SK-N-SH treated with all-trans-retinoic acid at 6 μM for 48 hours (cell line): ENCODE measurements around the gene RNU7-1.
"Not testable (repeated sequence)": the region's sequence is repeated elsewhere in the genome, so short reads cannot be mapped to it uniquely, and the experiment has no call there.

Source experiments
- ATAC-seq: fragments of 200-7000 bp; cut with Tn5 transposase; 3 replicates; pipeline ENCODE4 v1.9.1; 2020; ENCODE audit warnings: mild to moderate bottlenecking, moderate library complexity
- ARNTL ChIP-seq: fragments of 450-650 bp; formaldehyde crosslinking; IDR thresholded peaks from 2 replicates; pipeline ENCODE4 v1.5.0; 2020; ENCODE audit warnings: low read depth, mild to moderate bottlenecking, moderate library complexity, borderline replicate concordance
- BACH2 ChIP-seq: fragments of 250-450 bp; sonication (Bioruptor Pico); IDR thresholded peaks from 2 replicates; pipeline ENCODE4 v1.9.0; 2021; ENCODE audit warnings: mild to moderate bottlenecking, borderline replicate concordance
- CREB5 ChIP-seq: fragments of 250-450 bp; sonication (Bioruptor Pico); IDR thresholded peaks from 2 replicates; pipeline ENCODE4 v1.5.1; 2020; ENCODE audit warnings: low read depth, mild to moderate bottlenecking, moderate library complexity
- CSDC2 ChIP-seq: fragments of 250-450 bp; sonication (Bioruptor Pico); IDR thresholded peaks from 2 replicates; pipeline ENCODE4 v1.5.0; 2020; ENCODE audit warnings: mild to moderate bottlenecking, moderate library complexity
- CSRNP3 ChIP-seq: fragments of 250-450 bp; sonication (Bioruptor Pico); IDR thresholded peaks from 2 replicates; pipeline ENCODE4 v1.5.1; 2021; ENCODE audit warnings: mild to moderate bottlenecking, moderate library complexity
- ESRRG ChIP-seq: fragments of 250-450 bp; sonication (Bioruptor Pico); IDR thresholded peaks from 2 replicates; pipeline ENCODE4 v1.6.1; 2021; ENCODE audit warnings: mild to moderate bottlenecking
- GLIS3 ChIP-seq: fragments of 250-450 bp; sonication (Bioruptor Pico); IDR thresholded peaks from 2 replicates; pipeline ENCODE4 v1.5.0; 2020; ENCODE audit warnings: mild to moderate bottlenecking, moderate library complexity
- ISL1 ChIP-seq: fragments of 250-450 bp; sonication (Bioruptor Pico); IDR thresholded peaks from 2 replicates; pipeline ENCODE4 v2.1.2; 2022; ENCODE audit warnings: mild to moderate bottlenecking, moderate library complexity
- OSR1 ChIP-seq: fragments of 250-450 bp; sonication (Bioruptor Pico); IDR thresholded peaks from 2 replicates; pipeline ENCODE4 v1.8.0; 2022; ENCODE audit warnings: moderate library complexity, mild to moderate bottlenecking, inconsistent platforms
- PATZ1 ChIP-seq: fragments of 250-450 bp; sonication (Bioruptor Pico); IDR thresholded peaks from 2 replicates; pipeline ENCODE4 v1.8.0; 2020; ENCODE audit warnings: mild to moderate bottlenecking, moderate library complexity, borderline replicate concordance
- POU6F1 ChIP-seq: fragments of 250-450 bp; sonication (Bioruptor Pico); IDR thresholded peaks from 2 replicates; pipeline ENCODE4 v1.8.0; 2021; ENCODE audit warnings: low read depth, mild to moderate bottlenecking, moderate library complexity, borderline replicate concordance
- PPARA ChIP-seq: fragments of 250-450 bp; sonication (Bioruptor Pico); IDR thresholded peaks from 2 replicates; pipeline ENCODE4 v1.5.0; 2020; ENCODE audit warnings: mild to moderate bottlenecking, borderline replicate concordance
- RARB ChIP-seq: fragments of 250-450 bp; sonication (Bioruptor Pico); IDR thresholded peaks from 2 replicates; pipeline ENCODE4 v1.8.0; 2021; ENCODE audit warnings: mild to moderate bottlenecking, moderate library complexity
- SNAI2 ChIP-seq: fragments of 250-450 bp; sonication (Bioruptor Pico); IDR thresholded peaks from 2 replicates; pipeline ENCODE4 v1.5.0; 2020; ENCODE audit warnings: mild to moderate bottlenecking, moderate library complexity
- TCF4 ChIP-seq: fragments of 250-450 bp; sonication (Bioruptor Pico); IDR thresholded peaks from 2 replicates; pipeline ENCODE4 v1.8.0; 2021; ENCODE audit warnings: mild to moderate bottlenecking, moderate library complexity, borderline replicate concordance
- TOX ChIP-seq: fragments of 250-450 bp; sonication (Bioruptor Pico); IDR thresholded peaks from 2 replicates; pipeline ENCODE4 v1.8.0; 2021; ENCODE audit warnings: mild to moderate bottlenecking, moderate library complexity, borderline replicate concordance
- TSHZ2 ChIP-seq: fragments of 250-450 bp; sonication (Bioruptor Pico); IDR thresholded peaks from 2 replicates; pipeline ENCODE4 v1.5.0; 2020; ENCODE audit warnings: mild to moderate bottlenecking, moderate library complexity
- ZC3H10 ChIP-seq: fragments of 250-450 bp; sonication (Bioruptor Pico); IDR thresholded peaks from 2 replicates; pipeline ENCODE4 v1.5.1; 2021; ENCODE audit warnings: mild to moderate bottlenecking, moderate library complexity
- ZFP30 ChIP-seq: fragments of 450-650 bp; formaldehyde crosslinking; IDR thresholded peaks from 2 replicates; pipeline ENCODE4 v1.5.0; 2022; ENCODE audit warnings: mild to moderate bottlenecking, moderate library complexity
- ZNF565 ChIP-seq: fragments of 450-650 bp; formaldehyde crosslinking; conservative IDR thresholded peaks from 2 replicates; pipeline ENCODE4 v1.5.0; 2020; ENCODE audit warnings: low read depth, mild to moderate bottlenecking, moderate library complexity
- ZNF70 ChIP-seq: fragments of 450-650 bp; formaldehyde crosslinking; IDR thresholded peaks from 2 replicates; pipeline ENCODE4 v1.5.0; 2020; ENCODE audit warnings: mild to moderate bottlenecking, moderate library complexity
- ZNF8 ChIP-seq: fragments of 450-650 bp; formaldehyde crosslinking; IDR thresholded peaks from 2 replicates; pipeline ENCODE4 v1.5.0; 2020; ENCODE audit warnings: mild to moderate bottlenecking, moderate library complexity

RNU7-1 gene

GRCh38 chr12:6905414-6906040 is 38.1 kb upstream of the RNU7-1 start:
- TF ChIP-seq TOX (CRISPR knock-in tag) (no peak), ZC3H10 (CRISPR knock-in tag) (no peak), PPARA (CRISPR knock-in tag) (no peak), ZNF70 (CRISPR knock-in tag) (no peak), TSHZ2 (no peak), ZNF565 (CRISPR knock-in tag) (no peak), ZFP30 (CRISPR knock-in tag) (no peak), ARNTL (CRISPR knock-in tag) (no peak), CREB5 (CRISPR knock-in tag) (no peak), CSRNP3 (CRISPR knock-in tag) (no peak), PATZ1 (no peak), SNAI2 (CRISPR knock-in tag) (no peak), TCF4 (no peak), OSR1 (CRISPR knock-in tag) (no peak), GLIS3 (no peak), BACH2 (no peak), CSDC2 (CRISPR knock-in tag) (no peak), ESRRG (CRISPR knock-in tag) (no peak), ISL1 (no peak), RARB (CRISPR knock-in tag) (no peak)
- TF ChIP-seq, all 23 proteins: peak for 0
- no peak for ATAC-seq

- ATAC-seq, result not testable (repeated sequence)
Observed at GRCh38 chr12:6908141-6908540, 35.5 kb upstream of the RNU7-1 start.

GRCh38 chr12:6909421-6910145 is 34.0 kb upstream of the RNU7-1 start:
- TF ChIP-seq SNAI2 (CRISPR knock-in tag), result no peak
- no peak for TF ChIP-seq CSDC2 (CRISPR knock-in tag)
- no peak for TF ChIP-seq ZNF8 (CRISPR knock-in tag)
- TF ChIP-seq CREB5 (CRISPR knock-in tag), result no peak
- TF ChIP-seq TOX (CRISPR knock-in tag), result no peak
- no peak for TF ChIP-seq RARB (CRISPR knock-in tag)
- no peak for TF ChIP-seq ZC3H10 (CRISPR knock-in tag)
- TF ChIP-seq ZFP30 (CRISPR knock-in tag), result no peak
- TF ChIP-seq POU6F1 (CRISPR knock-in tag), result no peak
- TF ChIP-seq CSRNP3 (CRISPR knock-in tag), result no peak
- no peak for TF ChIP-seq OSR1 (CRISPR knock-in tag)
- TF ChIP-seq PATZ1, result no peak

More at GRCh38 chr12:6909421-6910145, 34.0 kb upstream of the RNU7-1 start:
- ATAC-seq, result no peak
